OCI-LY7 (cell line): ENCODE results near the gene SMOC2. TPM values are rescaled to one million over a fixed set of nuclear protein-coding genes. Genes with fewer than 3 reads are reported as not detected.

Source experiments
- BruUV-seq: library from RNA; stranded (reverse); fragments of 400-500 nt; replicated peaks from 2 replicates; lab custom pipeline; 2021; lab: Mats Ljungman, UMichigan
- CTCF ChIA-PET: fragments of 300-600 bp; sonication (Branson Sonifier 250); formaldehyde crosslinking; loops from one replicate; lab custom pipeline; 2022; ENCODE audit warnings: antibody characterized with exemption; ENCODE audit not compliant: unreplicated experiment; lab: Charles Lee
- POLR2A ChIA-PET: fragments of 300-600 bp; sonication (Branson Sonifier 250); formaldehyde crosslinking; loops from one replicate; lab custom pipeline; 2022; ENCODE audit warnings: antibody characterized with exemption; lab: Charles Lee
- DNase-seq: peaks from one replicate; pipeline ENCODE4 v3.0.0-alpha.2; 2015; ENCODE audit warnings: low spot score
- H2AFZ ChIP-seq: fragments of 200-600 bp; sonication (generic), shearing (Covaris generic); 2 replicates; pipeline ENCODE4 v1.6.1; 2014; ENCODE audit warnings: mild to moderate bottlenecking, antibody characterized with exemption, low read length, moderate library complexity
- H3K27ac ChIP-seq: fragments of 200-600 bp; sonication (generic); 2 replicates; pipeline ENCODE4 v1.5.1; 2014; ENCODE audit warnings: mixed run types, low read depth, mild to moderate bottlenecking, moderate library complexity, low read length, inconsistent platforms; ENCODE audit not compliant: poor library complexity, severe bottlenecking
- H3K36me3 ChIP-seq: fragments of 200-600 bp; sonication (generic); 2 replicates; pipeline ENCODE4 v1.6.1; 2014; ENCODE audit warnings: mild to moderate bottlenecking, antibody characterized with exemption, low read length, moderate library complexity, mixed read lengths; ENCODE audit not compliant: insufficient read depth
- H3K4me1 ChIP-seq: fragments of 200-600 bp; sonication (generic); 2 replicates; pipeline ENCODE4 v1.5.1; 2014; ENCODE audit warnings: mild to moderate bottlenecking, low read length; ENCODE audit not compliant: insufficient read depth, poor library complexity, severe bottlenecking
- H3K4me2 ChIP-seq: fragments of 200-600 bp; sonication (generic); 2 replicates; pipeline ENCODE4 v1.6.1; 2014; ENCODE audit warnings: mild to moderate bottlenecking, low read length
- H3K4me3 ChIP-seq: fragments of 200-600 bp; sonication (generic); 2 replicates; pipeline ENCODE4 v1.5.1; 2014; ENCODE audit warnings: mild to moderate bottlenecking, low read depth, low read length; ENCODE audit not compliant: poor library complexity, severe bottlenecking
- H3K79me2 ChIP-seq: fragments of 200-600 bp; sonication (generic); 2 replicates; pipeline ENCODE4 v1.6.1; 2016; ENCODE audit warnings: low read depth, mild to moderate bottlenecking, low read length, moderate library complexity, mixed read lengths; ENCODE audit not compliant: insufficient read depth
- H3K9me2 ChIP-seq: fragments of 200-600 bp; sonication (generic); 2 replicates; pipeline ENCODE4 v1.6.1; 2016; ENCODE audit warnings: mild to moderate bottlenecking, low read length, mixed read lengths; ENCODE audit not compliant: insufficient read depth
- H3K9me3 ChIP-seq: fragments of 200-600 bp; sonication (generic); 2 replicates; pipeline ENCODE4 v1.6.1; 2014; ENCODE audit warnings: mild to moderate bottlenecking, mixed run types, low read length, mixed read lengths
- H4K20me1 ChIP-seq: fragments of 200-600 bp; sonication (generic); 2 replicates; pipeline ENCODE4 v1.6.1; 2014; ENCODE audit warnings: mild to moderate bottlenecking, antibody characterized with exemption, low read length, moderate library complexity, mixed read lengths; ENCODE audit not compliant: insufficient read depth
- CTCF ChIP-seq: fragments of 200-600 bp; sonication (generic); conservative IDR thresholded peaks from 2 replicates; pipeline ENCODE4 v1.5.1; 2014; ENCODE audit warnings: mild to moderate bottlenecking, antibody characterized with exemption, low read length, moderate library complexity, mixed read lengths
- EZH2phosphoT487 ChIP-seq: fragments of 200-600 bp; sonication (generic); IDR thresholded peaks from 2 replicates; pipeline ENCODE4 v1.6.1; 2018; ENCODE audit warnings: low read depth, borderline replicate concordance, mild to moderate bottlenecking, mixed run types, antibody characterized with exemption, low read length, moderate library complexity, mixed read lengths
- intact Hi-C: fragments of 100-400 bp; cut with micrococcal nuclease; formaldehyde crosslinking; loops from one replicate; pipeline ENCODE4 v1.10.0; 2022; ENCODE audit not compliant: unreplicated experiment
- total RNA-seq, 2 experiments: library from RNA; depleted of rRNA in 1 of 2; stranded (reverse); fragments of >200 nt in 1 of 2; shearing (Covaris generic) in 1 of 2; gene quantifications; 2 replicates each; pipeline ENCODE4 v1.2.3, GENCODE V29; 2014 to 2022

The SMOC2 gene
- total RNA-seq, 2 experiments from 2014 or later: not detected

- H4K20me1 ChIP-seq: no peaks in the 10 kb centered on the region
- no peak overlapping the region for H3K4me3 ChIP-seq
- no peaks in the 10 kb centered on the region for H3K36me3 ChIP-seq
- H3K9me3 ChIP-seq: no peaks in the 10 kb centered on the region
- no peaks in the 10 kb centered on the region for H3K9me2 ChIP-seq
- H3K4me2 ChIP-seq: no peak overlapping the region
- no peak for DNase-seq
- no TSS peak for BruUV-seq
- no peak overlapping the region for H3K27ac ChIP-seq
- H3K4me1 ChIP-seq: no peaks in the 10 kb centered on the region
- TF ChIP-seq EZH2phosphoT487: no peak
- TF ChIP-seq CTCF: no peak
- no peaks in the 10 kb centered on the region for H3K79me2 ChIP-seq
- intact Hi-C loops: no loop called here
- CTCF ChIA-PET: no interaction called here
- no peak overlapping the region for H2AFZ ChIP-seq
- POLR2A ChIA-PET: no interaction called here
These were observed 199.8 kb downstream of the SMOC2 start for GRCh38 chr6:168640768-168641167.

- Histone ChIP-seq H3K4me2 (no peak overlapping the region), H3K36me3 (no peaks in the 10 kb centered on the region), H3K79me2 (no peaks in the 10 kb centered on the region), H3K27ac (no peak overlapping the region), H4K20me1 (no peaks in the 10 kb centered on the region), H3K9me3 (no peaks in the 10 kb centered on the region), H3K4me3 (no peak overlapping the region), H3K9me2 (no peaks in the 10 kb centered on the region), H3K4me1 (no peaks in the 10 kb centered on the region), H2AFZ (no peak overlapping the region)
- BruUV-seq: no TSS peak
- no peak for DNase-seq
- ChIA-PET POLR2A (no interaction called here), CTCF (no interaction called here)
- TF ChIP-seq CTCF (no peak), EZH2phosphoT487 (no peak)
- intact Hi-C loops: no loop called here
These were observed 200.5 kb downstream of the SMOC2 start for GRCh38 chr6:168641446-168641845.

GRCh38 chr6:168643401-168643800 is 202.4 kb downstream of the SMOC2 start:
- ChIA-PET CTCF (no interaction called here), POLR2A (no interaction called here)
- Histone ChIP-seq H3K4me2 (no peak overlapping the region), H3K9me3 (no peaks in the 10 kb centered on the region), H3K79me2 (no peaks in the 10 kb centered on the region), H4K20me1 (no peaks in the 10 kb centered on the region), H3K9me2 (no peaks in the 10 kb centered on the region), H2AFZ (no peak overlapping the region), H3K27ac (no peak overlapping the region), H3K4me3 (no peak overlapping the region), H3K4me1 (no peaks in the 10 kb centered on the region), H3K36me3 (no peaks in the 10 kb centered on the region)
- TF ChIP-seq EZH2phosphoT487 (no peak), CTCF (no peak)
- no TSS peak for BruUV-seq
- DNase-seq: no peak
- intact Hi-C loops: no loop called here
